GM12874 (cell line): ENCODE results near the gene INTS14.

Source experiments
- CTCF ChIP-seq: IDR thresholded peaks from 2 replicates; pipeline ENCODE4 v1.5.1; 2011; ENCODE audit warnings: low read depth, mild to moderate bottlenecking, control low read depth, low read length, moderate library complexity; ENCODE audit not compliant: insufficient read depth

The INTS14 gene

GRCh38 chr15:65558997-65559760 is 51.8 kb downstream of the INTS14 start:
- no peak for TF ChIP-seq CTCF

- TF ChIP-seq CTCF = no peak
Measured at GRCh38 chr15:65558336-65558735, 52.6 kb downstream of the INTS14 start.

GRCh38 chr15:65556622-65557021 is 54.3 kb downstream of the INTS14 start:
- TF ChIP-seq CTCF = no peak

GRCh38 chr15:65553691-65554090 is 57.2 kb downstream of the INTS14 start:
- no peak for TF ChIP-seq CTCF

- no peak for TF ChIP-seq CTCF
Measured at GRCh38 chr15:65551183-65551582, 59.7 kb downstream of the INTS14 start.

GRCh38 chr15:65550681-65551098 is 60.2 kb downstream of the INTS14 start:
- no peak for TF ChIP-seq CTCF

GRCh38 chr15:65547841-65548240 is 63.1 kb downstream of the INTS14 start:
- TF ChIP-seq CTCF = no peak
